H1 (cell line): ENCODE results near the gene DXO. TPM values are rescaled to one million over a fixed set of nuclear protein-coding genes. Genes with fewer than 3 reads are reported as not detected.
"Not testable (repeated sequence)": the region's sequence is repeated elsewhere in the genome, so short reads cannot be mapped to it uniquely, and the experiment has no call there.

Experiments used
- CTCF ChIA-PET: fragments of 300-600 bp; sonication (Branson Sonifier 250); formaldehyde crosslinking; loops from one replicate; lab custom pipeline; 2021; ENCODE audit not compliant: partially characterized antibody; lab: Charles Lee
- POLR2A ChIA-PET: fragments of 300-600 bp; sonication (Branson Sonifier 250); formaldehyde crosslinking; loops from one replicate; lab custom pipeline; 2021; ENCODE audit warnings: inconsistent platforms; ENCODE audit not compliant: partially characterized antibody; lab: Charles Lee
- DNase-seq, 2 experiments: peaks; one replicate each; pipeline versions ENCODE4 v3.0.0 to v3.0.0-alpha.2; 2010 to 2022; ENCODE audit warnings: low spot score in 2 of 2, low read depth in 1 of 2, mixed read lengths in 1 of 2
- FAIRE-seq: peaks from 2 replicates; lab custom pipeline; 2011; peaks lifted over from hg19 to GRCh38; lab: Jason Lieb, UNC
- H2AFZ ChIP-seq: 2 replicates; pipeline ENCODE4 v1.8.1; 2012; ENCODE audit warnings: low read length, inconsistent platforms
- H2AK5ac ChIP-seq: 2 replicates; pipeline ENCODE4 v1.6.1; 2013; ENCODE audit warnings: low read depth, low read length
- H2BK120ac ChIP-seq: replicated peaks from 2 replicates; pipeline ENCODE3; 2013; ENCODE audit warnings: low read depth, low read length, inconsistent platforms
- H2BK12ac ChIP-seq: 2 replicates; pipeline ENCODE4 v1.6.1; 2013; ENCODE audit warnings: low read depth, low read length
- H2BK15ac ChIP-seq: 2 replicates; pipeline ENCODE4 v1.6.1; 2013; ENCODE audit warnings: low read length
- H2BK20ac ChIP-seq: 2 replicates; pipeline ENCODE4 v1.6.1; 2013; ENCODE audit warnings: low read length
- H2BK5ac ChIP-seq: 2 replicates; pipeline ENCODE4 v1.6.1; 2013; ENCODE audit warnings: low read depth, low read length
- H3K14ac ChIP-seq: 2 replicates; pipeline ENCODE4 v1.6.1; 2013; ENCODE audit warnings: inconsistent platforms; ENCODE audit not compliant: insufficient read length
- H3K18ac ChIP-seq: 2 replicates; pipeline ENCODE4 v1.6.1; 2013; ENCODE audit warnings: low read length; ENCODE audit errors: extremely low read depth
- H3K23ac ChIP-seq: 2 replicates; pipeline ENCODE4 v1.6.1; 2013; ENCODE audit warnings: inconsistent platforms; ENCODE audit not compliant: insufficient read length
- H3K23me2 ChIP-seq: 2 replicates; pipeline ENCODE4 v1.6.1; 2013; ENCODE audit warnings: low read depth, low read length
- H3K27ac ChIP-seq: 2 replicates; pipeline ENCODE4 v1.6.1; 2011; ENCODE audit warnings: low read depth, low read length, inconsistent platforms
- H3K27me3 ChIP-seq, 4 experiments: replicated peaks in 1 of 4; 1 replicate in 1 of 4; 2 replicates in 3 of 4; pipeline versions ENCODE4 v1.6.1 to v1.8.1; 2011 to 2013; ENCODE audit warnings: low read length in 3 of 4, mild to moderate bottlenecking in 3 of 4, inconsistent platforms in 2 of 4, mixed read lengths in 2 of 4, moderate library complexity in 1 of 4; ENCODE audit not compliant: control insufficient read depth in 3 of 4, insufficient read depth in 3 of 4; ENCODE audit errors: extremely low read depth in 1 of 4
- H3K36me3 ChIP-seq, 4 experiments: 2 replicates each; pipeline versions ENCODE4 v1.6.1 to v1.8.1; 2011 to 2013; ENCODE audit warnings: mild to moderate bottlenecking in 4 of 4, low read length in 3 of 4, moderate library complexity in 2 of 4, control low read depth in 1 of 4, inconsistent platforms in 1 of 4; ENCODE audit not compliant: insufficient read depth in 4 of 4, control insufficient read depth in 2 of 4
- H3K4ac ChIP-seq: replicated peaks from 2 replicates; pipeline ENCODE3; 2013; ENCODE audit warnings: low read length, low read depth, mixed read lengths, inconsistent platforms; ENCODE audit not compliant: insufficient read length
- H3K4me1 ChIP-seq, 4 experiments: replicated peaks in 1 of 4; 1 replicate in 1 of 4; 2 replicates in 3 of 4; pipeline versions ENCODE4 v1.6.1 to v1.8.1; 2011 to 2013; ENCODE audit warnings: low read length in 3 of 4, inconsistent platforms in 2 of 4, mixed read lengths in 1 of 4; ENCODE audit not compliant: insufficient read depth in 4 of 4, control insufficient read depth in 3 of 4
- H3K4me2 ChIP-seq, 2 experiments: 2 replicates each; pipeline versions ENCODE4 v1.6.1 to v1.8.1; 2011 to 2013; ENCODE audit warnings: low read depth in 2 of 2, low read length in 2 of 2, control low read depth in 1 of 2, inconsistent platforms in 1 of 2, mild to moderate bottlenecking in 1 of 2; ENCODE audit not compliant: insufficient read depth in 1 of 2
- H3K4me3 ChIP-seq, 4 experiments: fragments of 200-600, 300-600 bp in 1 of 4; sonication (generic), shearing (Covaris generic), sonication (Bioruptor Twin) in 1 of 4; 2 replicates each; pipeline versions ENCODE4 v1.5.1 to v1.8.1; 2011 to 2016; ENCODE audit warnings: low read length in 4 of 4, low read depth in 3 of 4, control low read depth in 2 of 4, inconsistent platforms in 2 of 4, mild to moderate bottlenecking in 2 of 4, mixed read lengths in 1 of 4, moderate library complexity in 1 of 4; ENCODE audit not compliant: insufficient read depth in 2 of 4; ENCODE audit errors: extremely low read depth in 1 of 4
- H3K56ac ChIP-seq: replicated peaks from 2 replicates; pipeline ENCODE3; 2013; ENCODE audit warnings: low read depth, mild to moderate bottlenecking, mixed read lengths, low read length, inconsistent platforms; ENCODE audit not compliant: insufficient read length
- H3K79me1 ChIP-seq: 2 replicates; pipeline ENCODE4 v1.6.1; 2013; ENCODE audit warnings: low read depth, low read length, control low read depth
- H3K79me2 ChIP-seq, 2 experiments: 2 replicates each; pipeline versions ENCODE4 v1.6.1 to v1.8.1; 2012 to 2013; ENCODE audit warnings: low read length in 2 of 2, mild to moderate bottlenecking in 2 of 2, inconsistent platforms in 1 of 2; ENCODE audit not compliant: insufficient read depth in 2 of 2, control insufficient read depth in 1 of 2
- H3K9ac ChIP-seq, 4 experiments: replicated peaks in 1 of 4; 1 replicate in 1 of 4; 2 replicates in 3 of 4; pipeline versions ENCODE4 v1.6.1 to v1.8.1; 2011 to 2013; ENCODE audit warnings: low read depth in 3 of 4, low read length in 3 of 4, control low read depth in 2 of 4, mild to moderate bottlenecking in 2 of 4, moderate library complexity in 2 of 4, inconsistent platforms in 1 of 4; ENCODE audit errors: extremely low read depth in 1 of 4
- H3K9me3 ChIP-seq, 2 experiments: 2 replicates each; pipeline versions ENCODE4 v1.6.1 to v1.8.1; 2012 to 2013; ENCODE audit warnings: mild to moderate bottlenecking in 2 of 2, moderate library complexity in 2 of 2, control low read depth in 1 of 2, inconsistent platforms in 1 of 2, low read depth in 1 of 2, low read length in 1 of 2, mixed read lengths in 1 of 2; ENCODE audit not compliant: insufficient read depth in 2 of 2
- H4K20me1 ChIP-seq, 2 experiments: replicated peaks in 1 of 2; 2 replicates each; pipeline versions ENCODE3 to v1.8.1; 2011 to 2013; ENCODE audit warnings: inconsistent platforms in 2 of 2, low read length in 2 of 2, mild to moderate bottlenecking in 1 of 2; ENCODE audit not compliant: insufficient read depth in 2 of 2, control insufficient read depth in 1 of 2
- H4K5ac ChIP-seq: 2 replicates; pipeline ENCODE4 v1.6.1; 2013; ENCODE audit warnings: low read length, low read depth, mixed read lengths, inconsistent platforms; ENCODE audit not compliant: insufficient read length
- H4K8ac ChIP-seq: 2 replicates; pipeline ENCODE4 v1.8.0; 2013; ENCODE audit warnings: mild to moderate bottlenecking, moderate library complexity, low read length, inconsistent platforms; ENCODE audit not compliant: insufficient read depth; ENCODE audit errors: extremely low read depth
- H4K91ac ChIP-seq: replicated peaks from 2 replicates; pipeline ENCODE3; 2013; ENCODE audit warnings: low read length, mixed read lengths, inconsistent platforms; ENCODE audit not compliant: insufficient read length
- WGBS, 2 experiments: shearing (Covaris generic) in 1 of 2; methylation state at CpG; one replicate each; pipeline versions ENCODE4 v1.1.6 to v1.1.7; 2013 to 2015; ENCODE audit warnings: low lambda C conversion rate in 2 of 2, mixed read lengths in 2 of 2, inconsistent platforms in 1 of 2, low coverage in 1 of 2, missing lambda C conversion rate in 1 of 2; ENCODE audit not compliant: insufficient replicate concordance in 2 of 2, insufficient coverage in 1 of 2, insufficient read length in 1 of 2; ENCODE audit errors: extremely low coverage in 1 of 2, missing lambda C conversion rate in 1 of 2; 5-methylcytosine and 5-hydroxymethylcytosine counted together
- polyA plus RNA-seq, 7 experiments: library from polyadenylated mRNA; depleted of rRNA in 3 of 7; stranded (reverse) in 5 of 7; unstranded in 2 of 7; fragments of >200 nt in 5 of 7; fragments of 200-250 nt in 2 of 7; gene quantifications; 1 replicate in 5 of 7; 2 replicates in 1 of 7; 4 replicates in 1 of 7; pipeline versions ENCODE4 v1.2.1 to v1.2.3, GENCODE V29; 2011 to 2013; ENCODE audit warnings: missing spikeins in 2 of 7, mixed read lengths in 2 of 7
- total RNA-seq: library from RNA; stranded (reverse); fragmentation: NEBNext Ultra II Directional; extraction: Animal tissue kit (Norgen Biotek cat#: 25700); gene quantifications from 2 replicates; pipeline ENCODE4 v1.2.1, GENCODE V29; 2021

The DXO gene
- total and polyA plus RNA-seq, 2 of the 8 experiments (the other 6 are each of a cell fraction or from before 2014, with no cell fraction given), result 14.7 to 23.9 TPM

- H3K56ac ChIP-seq, H3K79me1 ChIP-seq, H4K20me1 ChIP-seq, H2AFZ ChIP-seq, H4K5ac ChIP-seq, H2BK12ac ChIP-seq, H3K18ac ChIP-seq, H3K27me3 ChIP-seq, H3K9ac ChIP-seq, H3K23ac ChIP-seq, H4K8ac ChIP-seq, H4K91ac ChIP-seq, H2BK15ac ChIP-seq, H2BK20ac ChIP-seq, H3K36me3 ChIP-seq, H3K4me1 ChIP-seq, H3K14ac ChIP-seq, H3K27ac ChIP-seq, DNase-seq, H2BK120ac ChIP-seq, H2BK5ac ChIP-seq, H3K4me2 ChIP-seq, H3K9me3 ChIP-seq, H3K4ac ChIP-seq, CTCF ChIA-PET, H2AK5ac ChIP-seq, H3K4me3 ChIP-seq, FAIRE-seq: not testable (repeated sequence)
- POLR2A ChIA-PET, result interaction anchor here (0.7 to 15.3 kb wide), 2 partner anchors 10 to 21 kb away, joined by 3 to 279 read pairs; partner anchors contain the start of genes NELFE and SKIC2
- Histone ChIP-seq H3K23me2 (peaks cover 13% of the 10 kb centered on the region), H3K79me2 (peaks cover 0 to 11% of the 10 kb centered on the region in 2 experiments; a peak in 1 of 4 replicates)
- WGBS, 2 experiments, result 91% methylated on average over 14 of the region's 30 CpGs; no CpG with 5 or more reads in 1 of the 2 experiments
Measured at GRCh38 chr6:31976065-31976464, 4.1 kb upstream of the DXO start.
